Endodermal cell (in vitro differentiated cells): Measurements from ENCODE around the gene RNASEH2A. TPM values are rescaled to one million over a fixed set of nuclear protein-coding genes. Genes with fewer than 3 reads are reported as not detected.

Experiments
- DNase-seq: peaks from one replicate; pipeline ENCODE4 v3.0.0-alpha.2; 2017
- H3K27ac ChIP-seq: 2 replicates; pipeline ENCODE4 v1.5.1; 2013; ENCODE audit warnings: mild to moderate bottlenecking, low read depth, low read length, moderate library complexity
- H3K27me3 ChIP-seq: 2 replicates; pipeline ENCODE4 v1.6.1; 2013; ENCODE audit warnings: mild to moderate bottlenecking, low read length, moderate library complexity; ENCODE audit not compliant: insufficient read depth, control insufficient read depth, poor library complexity, severe bottlenecking
- H3K36me3 ChIP-seq: 2 replicates; pipeline ENCODE4 v1.7.0; 2013; ENCODE audit warnings: mild to moderate bottlenecking, low read length, moderate library complexity; ENCODE audit not compliant: control insufficient read depth, insufficient read depth
- H3K4me1 ChIP-seq: one replicate; pipeline ENCODE4 v1.7.0; 2013; ENCODE audit warnings: low read length; ENCODE audit not compliant: control insufficient read depth, insufficient read depth
- H3K4me3 ChIP-seq: 2 replicates; pipeline ENCODE4 v1.5.1; 2013; ENCODE audit warnings: mild to moderate bottlenecking, low read length, moderate library complexity
- H3K9ac ChIP-seq: 2 replicates; pipeline ENCODE4 v1.6.1; 2013; ENCODE audit warnings: mild to moderate bottlenecking, low read length, moderate library complexity; ENCODE audit not compliant: poor library complexity, severe bottlenecking; ENCODE audit errors: extremely low read depth
- H3K9me3 ChIP-seq: 2 replicates; pipeline ENCODE4 v1.6.1; 2013; ENCODE audit warnings: mild to moderate bottlenecking, low read length, moderate library complexity; ENCODE audit not compliant: control insufficient read depth
- H3K27ac Mint-ChIP-seq: 2 replicates; pipeline ENCODE4 v1.8.0; 2020; ENCODE audit warnings: mixed read lengths
- H3K27me3 Mint-ChIP-seq: 2 replicates; pipeline ENCODE4 v1.8.0; 2021; ENCODE audit warnings: mild to moderate bottlenecking, mixed read lengths; ENCODE audit not compliant: insufficient read depth
- H3K36me3 Mint-ChIP-seq: 2 replicates; pipeline ENCODE4 v1.8.0; 2020; ENCODE audit warnings: low read depth, mixed read lengths
- H3K4me1 Mint-ChIP-seq: 2 replicates; pipeline ENCODE4 v1.8.0; 2020; ENCODE audit warnings: mixed read lengths
- H3K4me3 Mint-ChIP-seq: 2 replicates; pipeline ENCODE4 v1.8.0; 2020; ENCODE audit warnings: mild to moderate bottlenecking, moderate library complexity, mixed read lengths
- H3K9me3 Mint-ChIP-seq: 2 replicates; pipeline ENCODE4 v1.8.0; 2020; ENCODE audit warnings: mild to moderate bottlenecking, mixed read lengths
- WGBS, 2 experiments: methylation state at CpG; one replicate each; pipeline versions ENCODE4 v1.1.5 to v1.1.7; 2013; ENCODE audit warnings: missing lambda C conversion rate in 2 of 2, mixed read lengths in 1 of 2; ENCODE audit not compliant: insufficient coverage in 1 of 2, insufficient read length in 1 of 2; 5-methylcytosine and 5-hydroxymethylcytosine counted together
- total RNA-seq, 2 donors: library from RNA; stranded (reverse); fragmentation: NEBNext Ultra II Directional in 1 of 2; extraction: Animal tissue kit (Norgen Biotek cat#: 25700) in 1 of 2; gene quantifications; 2 replicates in 1 of 2; 3 replicates in 1 of 2; pipeline ENCODE4 v1.2.1, GENCODE V29; 2021
- TF ChIP-seq, protein P1 (sequence below): fragments of 200-600 bp; sonication (generic); conservative IDR thresholded peaks from 2 replicates; pipeline ENCODE4 v1.5.0; 2021; ENCODE audit warnings: antibody characterized with exemption, mild to moderate bottlenecking

RNASEH2A gene
- total RNA-seq, 2 donors from 2014 or later, result 51.0 to 97.1 TPM

DNA sequence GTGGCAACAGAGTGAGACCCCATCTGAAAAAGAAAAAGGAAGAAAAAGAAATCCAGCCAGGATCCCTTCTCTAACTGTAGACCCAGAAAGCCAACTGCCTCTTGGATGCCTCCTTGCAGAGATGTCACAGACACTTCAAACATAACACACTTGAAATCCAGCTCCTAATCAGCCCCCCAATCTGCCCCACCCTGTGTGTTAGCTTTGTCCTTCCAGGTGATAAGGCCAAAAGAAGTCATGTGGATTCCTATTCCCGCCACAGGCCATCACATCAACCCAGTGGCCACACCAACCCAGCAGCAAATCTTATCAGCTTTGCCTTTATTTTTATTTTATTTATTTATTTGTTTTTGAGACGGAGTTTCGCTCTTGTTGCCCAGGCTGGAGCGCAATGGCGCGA, 46.7 kb upstream of the RNASEH2A start:
- H3K27me3 Mint-ChIP-seq, result peaks cover 9% of the 10 kb centered on the region
- H3K4me1 Mint-ChIP-seq, result peaks cover 12% of the 10 kb centered on the region
- no peak for DNase-seq
- no peaks in the 10 kb centered on the region for H3K9me3 ChIP-seq
- no peak overlapping the region for H3K9ac ChIP-seq
- peaks cover 33% of the 10 kb centered on the region for H3K36me3 Mint-ChIP-seq
- no peaks in the 10 kb centered on the region for H3K27me3 ChIP-seq
- H3K36me3 ChIP-seq, result peaks cover 8% of the 10 kb centered on the region
- H3K9me3 Mint-ChIP-seq, result peaks cover 8% of the 10 kb centered on the region
- H3K4me3 Mint-ChIP-seq, result no peak overlapping the region
- no peak overlapping the region for H3K27ac ChIP-seq
- H3K27ac Mint-ChIP-seq, result peak overlapping the region; percentile 61
- H3K4me1 ChIP-seq, result no peaks in the 10 kb centered on the region
- TF ChIP-seq, protein P1, sequence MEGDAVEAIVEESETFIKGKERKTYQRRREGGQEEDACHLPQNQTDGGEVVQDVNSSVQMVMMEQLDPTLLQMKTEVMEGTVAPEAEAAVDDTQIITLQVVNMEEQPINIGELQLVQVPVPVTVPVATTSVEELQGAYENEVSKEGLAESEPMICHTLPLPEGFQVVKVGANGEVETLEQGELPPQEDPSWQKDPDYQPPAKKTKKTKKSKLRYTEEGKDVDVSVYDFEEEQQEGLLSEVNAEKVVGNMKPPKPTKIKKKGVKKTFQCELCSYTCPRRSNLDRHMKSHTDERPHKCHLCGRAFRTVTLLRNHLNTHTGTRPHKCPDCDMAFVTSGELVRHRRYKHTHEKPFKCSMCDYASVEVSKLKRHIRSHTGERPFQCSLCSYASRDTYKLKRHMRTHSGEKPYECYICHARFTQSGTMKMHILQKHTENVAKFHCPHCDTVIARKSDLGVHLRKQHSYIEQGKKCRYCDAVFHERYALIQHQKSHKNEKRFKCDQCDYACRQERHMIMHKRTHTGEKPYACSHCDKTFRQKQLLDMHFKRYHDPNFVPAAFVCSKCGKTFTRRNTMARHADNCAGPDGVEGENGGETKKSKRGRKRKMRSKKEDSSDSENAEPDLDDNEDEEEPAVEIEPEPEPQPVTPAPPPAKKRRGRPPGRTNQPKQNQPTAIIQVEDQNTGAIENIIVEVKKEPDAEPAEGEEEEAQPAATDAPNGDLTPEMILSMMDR, result no peak
- no peak overlapping the region for H3K4me3 ChIP-seq
- WGBS, 2 experiments, result 100% methylated on average over 1 of the region's 6 CpGs; no CpG with 5 or more reads in 1 of the 2 experiments

DNA sequence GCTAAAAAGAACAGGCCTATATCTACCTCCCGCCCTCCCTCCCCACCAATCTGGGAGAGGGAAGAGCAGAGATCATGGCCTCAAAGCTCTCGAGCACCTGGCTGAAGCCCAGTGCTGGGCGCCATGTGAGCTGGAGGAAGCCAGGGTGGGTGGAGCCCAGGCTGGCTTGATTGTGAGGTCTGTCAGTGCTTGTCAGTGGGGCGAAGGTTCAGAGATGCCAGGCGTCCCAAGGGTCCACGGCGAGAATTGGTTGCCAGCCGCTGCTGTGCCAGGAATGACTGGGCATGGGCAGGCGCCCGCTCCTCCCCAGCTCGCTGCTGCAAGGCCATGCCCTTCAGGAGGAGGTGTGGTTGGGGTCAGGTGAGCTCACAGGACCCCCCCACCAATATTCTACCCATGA, 43.3 kb upstream of the RNASEH2A start:
- no peaks in the 10 kb centered on the region for H3K4me1 ChIP-seq
- H3K36me3 Mint-ChIP-seq, result peaks cover 53% of the 10 kb centered on the region
- TF ChIP-seq, protein P1, result no peak
- no peak overlapping the region for H3K4me3 Mint-ChIP-seq
- no peaks in the 10 kb centered on the region for H3K27me3 ChIP-seq
- peaks cover 8% of the 10 kb centered on the region for H3K9me3 Mint-ChIP-seq
- no peak overlapping the region for H3K27ac ChIP-seq
- WGBS, 2 experiments, result 94% methylated on average over 3 to 11 of the region's 11 CpGs
- peaks cover 8% of the 10 kb centered on the region for H3K4me1 Mint-ChIP-seq
- DNase-seq, result no peak
- no peak overlapping the region for H3K4me3 ChIP-seq
- H3K27me3 Mint-ChIP-seq, result no peaks in the 10 kb centered on the region
- H3K9me3 ChIP-seq, result no peaks in the 10 kb centered on the region
- no peak overlapping the region for H3K27ac Mint-ChIP-seq
- peaks cover 10% of the 10 kb centered on the region for H3K36me3 ChIP-seq
- no peak overlapping the region for H3K9ac ChIP-seq

DNA sequence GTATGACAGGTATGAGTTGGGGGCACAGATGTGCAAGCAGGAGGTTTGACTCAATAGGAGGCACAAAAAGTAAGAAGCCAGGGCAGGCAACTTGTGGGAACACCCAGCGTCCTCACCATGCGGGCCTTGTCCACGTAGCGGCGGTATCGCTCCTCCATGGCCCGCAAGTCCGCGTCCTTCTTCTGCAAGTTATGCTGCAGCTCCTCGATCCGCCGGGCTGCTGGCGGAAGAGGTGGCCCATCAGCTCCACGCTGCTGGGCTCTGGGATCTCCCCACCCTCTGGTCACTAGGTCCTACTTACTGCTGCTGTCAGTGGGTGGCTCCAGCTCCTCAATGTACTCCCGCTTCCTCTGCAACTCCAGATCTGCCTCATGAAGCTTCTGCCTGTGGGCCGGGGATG, 41.7 kb upstream of the RNASEH2A start:
- 94 to 98% methylated on average over 9 to 16 of the region's 16 CpGs for WGBS, 2 experiments
- Mint-ChIP-seq H3K4me3 (no peak overlapping the region), H3K9me3 (peaks cover 8% of the 10 kb centered on the region), H3K36me3 (peaks cover 58% of the 10 kb centered on the region), H3K27me3 (no peaks in the 10 kb centered on the region), H3K27ac (no peak overlapping the region), H3K4me1 (peaks cover 3% of the 10 kb centered on the region)
- Histone ChIP-seq H3K36me3 (peaks cover 10% of the 10 kb centered on the region), H3K9me3 (no peaks in the 10 kb centered on the region), H3K27ac (no peak overlapping the region), H3K9ac (no peak overlapping the region), H3K4me3 (no peak overlapping the region), H3K4me1 (no peaks in the 10 kb centered on the region), H3K27me3 (no peaks in the 10 kb centered on the region)
- TF ChIP-seq, protein P1, result no peak
- no peak for DNase-seq
